Cerebellar cortex (tissue), 1 donor: ENCODE measurements around the gene OR2H1.
"Not testable (repeated sequence)": the region's sequence is repeated elsewhere in the genome, so short reads cannot be mapped to it uniquely, and the experiment has no call there.

Experiments
- DNase-seq: peaks from one replicate; pipeline ENCODE4 v3.0.0-alpha.2; 2015; ENCODE audit warnings: low spot score

OR2H1 gene

GRCh38 chr6:29456971-29457370 is at the start of gene OR2H1, which contains the start of gene OR11A1:
OR2H1 (plus strand) TSS chr6:29457155; CDS start chr6:29461770, 4,615 bp downstream.
OR11A1 (minus strand) TSS chr6:29457071; CDS start chr6:29427641, 29,430 bp downstream.
- DNase-seq: no peak

- DNase-seq: peak; percentile 1
Measured at GRCh38 chr6:29414588-29414987, 42.4 kb upstream of the OR2H1 start, which contains the start of gene OR12D1. OR12D1 (plus strand) TSS chr6:29414928.

GRCh38 chr6:29419516-29419915 is 37.4 kb upstream of the OR2H1 start:
- DNase-seq: no peak

- DNase-seq: no peak
Measured at GRCh38 chr6:29424168-29424567, 32.8 kb upstream of the OR2H1 start.

GRCh38 chr6:29424575-29424974 is 32.4 kb upstream of the OR2H1 start:
- no peak for DNase-seq

- DNase-seq: no peak
Measured at GRCh38 chr6:29425075-29425474, 31.9 kb upstream of the OR2H1 start.

- peak; percentile 1 for DNase-seq
Measured at GRCh38 chr6:29426654-29427053, 30.3 kb upstream of the OR2H1 start.

- not testable (repeated sequence) for DNase-seq
Measured at GRCh38 chr6:29436730-29437129, 20.2 kb upstream of the OR2H1 start.

- DNase-seq: no peak
Measured at GRCh38 chr6:29439006-29439405, 17.9 kb upstream of the OR2H1 start, which contains the start of gene OR10C1. OR10C1 (plus strand) TSS chr6:29439306; CDS start chr6:29440016, 710 bp downstream.

GRCh38 chr6:29442719-29443118 is 14.2 kb upstream of the OR2H1 start:
- DNase-seq: no peak

- DNase-seq: not testable (repeated sequence)
Measured at GRCh38 chr6:29444031-29444430, 12.9 kb upstream of the OR2H1 start.

GRCh38 chr6:29447670-29448069 is 9.3 kb upstream of the OR2H1 start:
- DNase-seq: no peak

GRCh38 chr6:29451471-29452193 is 5.3 kb upstream of the OR2H1 start:
- no peak for DNase-seq

GRCh38 chr6:29461021-29461814 is 4.3 kb downstream of the OR2H1 start:
- DNase-seq: no peak

GRCh38 chr6:29462022-29462421 is 5.1 kb downstream of the OR2H1 start:
- no peak for DNase-seq

- DNase-seq: no peak
Measured at GRCh38 chr6:29465279-29465678, 8.3 kb downstream of the OR2H1 start.

GRCh38 chr6:29465801-29466200 is 8.8 kb downstream of the OR2H1 start:
- no peak for DNase-seq

GRCh38 chr6:29466241-29466640 is 9.3 kb downstream of the OR2H1 start:
- DNase-seq: no peak

GRCh38 chr6:29474996-29475395 is 18.0 kb downstream of the OR2H1 start:
- DNase-seq: no peak

- DNase-seq: no peak
Measured at GRCh38 chr6:29477923-29478450, 21.0 kb downstream of the OR2H1 start.

- no peak for DNase-seq
Measured at GRCh38 chr6:29478740-29479139, 21.8 kb downstream of the OR2H1 start.

- DNase-seq: no peak
Measured at GRCh38 chr6:29479560-29479959, 22.6 kb downstream of the OR2H1 start.

- DNase-seq: no peak
Measured at GRCh38 chr6:29483186-29483585, 26.2 kb downstream of the OR2H1 start.
